ENCODE measurements around the gene PAFAH1B1.
A peak's percentile ranks its signal among the peaks of the same experiment; 100 is the strongest.

The PAFAH1B1 gene

GRCh38 chr17:2709183-2709661 is 115.8 kb downstream of the PAFAH1B1 start:
- peak in 1 of 2 experiments; percentile 77 for DNase-seq (ENCODE audit: low read depth in 1 of 2, low spot score in 1 of 2)
- TF ChIP-seq REST (IDR thresholded peaks at IDR 0.05; ENCODE audit: insufficient replicate concordance, low read depth) (no peak), CTCF (IDR thresholded peaks at IDR 0.05; ENCODE audit: insufficient read depth, low read length) (no peak), POLR2AphosphoS5 (IDR thresholded peaks at IDR 0.05; ENCODE audit: low read depth) (no peak), GABPA (IDR thresholded peaks at IDR 0.05; ENCODE audit: low read depth) (no peak), SPI1 (IDR thresholded peaks at IDR 0.05; ENCODE audit: borderline replicate concordance, low read depth) (no peak)
- peak overlapping the region; percentile 68 for H3K4me3 ChIP-seq (replicated peaks; ENCODE audit: insufficient read depth, low read length)
- H3K27ac ChIP-seq (replicated peaks): peak overlapping the region; percentile 79
- no peaks in the 10 kb centered on the region for H3K27me3 ChIP-seq (ENCODE audit: insufficient read depth, poor library complexity, severe bottlenecking)

- peak overlapping the region; percentile 79 for H3K27ac ChIP-seq (replicated peaks)
- peak in 1 of 2 experiments; percentile 14 for DNase-seq (ENCODE audit: low read depth in 1 of 2, low spot score in 1 of 2)
- H3K4me3 ChIP-seq (replicated peaks; ENCODE audit: insufficient read depth, low read length): peak overlapping the region; percentile 68
- TF ChIP-seq REST (IDR thresholded peaks at IDR 0.05; ENCODE audit: insufficient replicate concordance, low read depth) (no peak), POLR2AphosphoS5 (IDR thresholded peaks at IDR 0.05; ENCODE audit: low read depth) (no peak), CTCF (IDR thresholded peaks at IDR 0.05; ENCODE audit: insufficient read depth, low read length) (no peak), GABPA (IDR thresholded peaks at IDR 0.05; ENCODE audit: low read depth) (no peak), SPI1 (IDR thresholded peaks at IDR 0.05; ENCODE audit: borderline replicate concordance, low read depth) (no peak)
- no peaks in the 10 kb centered on the region for H3K27me3 ChIP-seq (ENCODE audit: insufficient read depth, poor library complexity, severe bottlenecking)
These were observed 116.8 kb downstream of the PAFAH1B1 start for GRCh38 chr17:2710071-2710802.

- TF ChIP-seq SPI1 (IDR thresholded peaks at IDR 0.05; ENCODE audit: borderline replicate concordance, low read depth): no peak
- TF ChIP-seq GABPA (IDR thresholded peaks at IDR 0.05; ENCODE audit: low read depth): no peak
- no peak for TF ChIP-seq CTCF (IDR thresholded peaks at IDR 0.05; ENCODE audit: insufficient read depth, low read length)
- no peak for TF ChIP-seq POLR2AphosphoS5 (IDR thresholded peaks at IDR 0.05; ENCODE audit: low read depth)
- no peak for TF ChIP-seq REST (IDR thresholded peaks at IDR 0.05; ENCODE audit: insufficient replicate concordance, low read depth)
- no peaks in the 10 kb centered on the region for H3K27me3 ChIP-seq (ENCODE audit: insufficient read depth, poor library complexity, severe bottlenecking)
- DNase-seq (ENCODE audit: low read depth in 1 of 2, low spot score in 1 of 2): peak in 1 of 2 experiments; percentile 7
- peak overlapping the region; percentile 79 for H3K27ac ChIP-seq (replicated peaks)
- H3K4me3 ChIP-seq (replicated peaks; ENCODE audit: insufficient read depth, low read length): peak overlapping the region; percentile 68
These were observed 117.6 kb downstream of the PAFAH1B1 start for GRCh38 chr17:2710803-2711607.
